HEK293 (cell line): ENCODE measurements around the gene QSOX1.

Experiments used
- CTCF ChIA-PET: fragments of 350-600 bp; formaldehyde crosslinking; extraction: SDS; loops from one replicate; lab custom pipeline; 2021; ENCODE audit warnings: antibody characterized with exemption; lab: Yijun Ruan, JAX
- POLR2A ChIA-PET: fragments of 300-600 bp; formaldehyde crosslinking; extraction: SDS; loops from one replicate; lab custom pipeline; 2020; ENCODE audit warnings: antibody characterized with exemption, inconsistent platforms; lab: Yijun Ruan, JAX
- H3K27ac ChIP-seq: fragments of 200-500 bp; sonication (Bioruptor generic); 2 replicates; pipeline ENCODE4 v1.5.1; 2014; ENCODE audit warnings: low read depth, low read length, control low read depth, inconsistent platforms; ENCODE audit errors: extremely low read depth
- H3K36me3 ChIP-seq, 2 experiments: fragments of 200-500 bp in 1 of 2; sonication (Bioruptor generic) in 1 of 2; 1 replicate in 1 of 2; 2 replicates in 1 of 2; pipeline ENCODE4 v1.5.1; 2014 to 2017; ENCODE audit warnings: inconsistent platforms in 2 of 2, low read length in 2 of 2; ENCODE audit not compliant: control insufficient read depth in 2 of 2, insufficient read depth in 1 of 2
- H3K4me1 ChIP-seq: fragments of 200-500 bp; sonication (Bioruptor generic); 2 replicates; pipeline ENCODE4 v1.5.1; 2014; ENCODE audit warnings: mild to moderate bottlenecking, low read length, inconsistent platforms; ENCODE audit not compliant: control insufficient read depth, insufficient read depth
- H3K4me3 ChIP-seq: 2 replicates; pipeline ENCODE4 v1.5.1; 2011; ENCODE audit warnings: low read depth, mild to moderate bottlenecking, control low read depth, low read length, moderate library complexity
- H3K9me3 ChIP-seq: fragments of 200-500 bp; sonication (Bioruptor generic); 2 replicates; pipeline ENCODE4 v1.5.1; 2014; ENCODE audit warnings: low read depth, low read length, inconsistent platforms; ENCODE audit not compliant: control insufficient read depth, insufficient read depth
- CTCF ChIP-seq: fragments of 450-650 bp; formaldehyde crosslinking; IDR thresholded peaks from 2 replicates; pipeline ENCODE4 v1.5.1; 2016; ENCODE audit warnings: missing biosample characterization, missing genetic modification characterization
- GLIS1 ChIP-seq: fragments of 450-650 bp; formaldehyde crosslinking; IDR thresholded peaks from 2 replicates; pipeline ENCODE4 v1.5.1; 2016; ENCODE audit warnings: missing biosample characterization, missing genetic modification characterization
- GLIS2 ChIP-seq: fragments of 450-650 bp; formaldehyde crosslinking; IDR thresholded peaks from 2 replicates; pipeline ENCODE4 v1.5.1; 2016; ENCODE audit warnings: missing biosample characterization, missing genetic modification characterization
- MZF1 ChIP-seq: fragments of 450-650 bp; formaldehyde crosslinking; IDR thresholded peaks from 2 replicates; pipeline ENCODE4 v1.5.1; 2017; ENCODE audit warnings: missing biosample characterization, missing genetic modification characterization, borderline replicate concordance
- OVOL3 ChIP-seq: fragments of 450-650 bp; formaldehyde crosslinking; IDR thresholded peaks from 2 replicates; pipeline ENCODE4 v1.5.1; 2016; ENCODE audit warnings: missing biosample characterization, missing genetic modification characterization
- ZBTB11 ChIP-seq: fragments of 450-650 bp; formaldehyde crosslinking; conservative IDR thresholded peaks from 2 replicates; pipeline ENCODE4 v1.5.1; 2016; ENCODE audit warnings: low read depth, missing biosample characterization, missing genetic modification characterization
- ZBTB20 ChIP-seq: fragments of 450-650 bp; formaldehyde crosslinking; IDR thresholded peaks from 2 replicates; pipeline ENCODE4 v1.5.1; 2016; ENCODE audit warnings: missing biosample characterization, missing genetic modification characterization
- ZBTB21 ChIP-seq: fragments of 450-650 bp; formaldehyde crosslinking; IDR thresholded peaks from 2 replicates; pipeline ENCODE4 v1.5.1; 2017; ENCODE audit warnings: missing biosample characterization, missing genetic modification characterization
- ZFHX2 ChIP-seq: fragments of 450-650 bp; formaldehyde crosslinking; conservative IDR thresholded peaks from 2 replicates; pipeline ENCODE4 v1.5.1; 2016; ENCODE audit warnings: missing biosample characterization, missing genetic modification characterization
- ZFP3 ChIP-seq: fragments of 450-650 bp; formaldehyde crosslinking; IDR thresholded peaks from 2 replicates; pipeline ENCODE4 v1.5.1; 2016; ENCODE audit warnings: low read depth, missing biosample characterization, missing genetic modification characterization
- ZNF121 ChIP-seq: fragments of 450-650 bp; formaldehyde crosslinking; IDR thresholded peaks from 2 replicates; pipeline ENCODE4 v1.5.1; 2016; ENCODE audit warnings: missing biosample characterization, missing genetic modification characterization
- ZNF174 ChIP-seq: fragments of 450-650 bp; formaldehyde crosslinking; IDR thresholded peaks from 2 replicates; pipeline ENCODE4 v1.5.0; 2017; ENCODE audit warnings: missing biosample characterization, mild to moderate bottlenecking, missing genetic modification characterization
- ZNF391 ChIP-seq: fragments of 450-650 bp; formaldehyde crosslinking; IDR thresholded peaks from 2 replicates; pipeline ENCODE4 v1.5.1; 2016; ENCODE audit warnings: low read depth, missing biosample characterization, missing genetic modification characterization, borderline replicate concordance
- ZNF548 ChIP-seq: fragments of 450-650 bp; formaldehyde crosslinking; IDR thresholded peaks from 2 replicates; pipeline ENCODE4 v1.5.1; 2016; ENCODE audit warnings: missing biosample characterization, missing genetic modification characterization
- ZNF692 ChIP-seq: fragments of 450-650 bp; formaldehyde crosslinking; IDR thresholded peaks from 2 replicates; pipeline ENCODE4 v1.5.1; 2016; ENCODE audit warnings: missing biosample characterization, missing genetic modification characterization
- ZSCAN30 ChIP-seq: fragments of 450-650 bp; IDR thresholded peaks from 2 replicates; pipeline ENCODE4 v1.5.1; 2018; ENCODE audit warnings: missing biosample characterization, mild to moderate bottlenecking, missing genetic modification characterization, moderate library complexity
- TF ChIP-seq, protein P1 (sequence below): fragments of 450-650 bp; IDR thresholded peaks from 2 replicates; pipeline ENCODE4 v1.5.1; 2018; ENCODE audit warnings: missing biosample characterization, missing genetic modification characterization
- TF ChIP-seq, protein P2 (sequence below): fragments of 450-650 bp; formaldehyde crosslinking; IDR thresholded peaks from 2 replicates; pipeline ENCODE4 v1.5.1; 2016; ENCODE audit warnings: missing biosample characterization, missing genetic modification characterization

Gene QSOX1

DNA sequence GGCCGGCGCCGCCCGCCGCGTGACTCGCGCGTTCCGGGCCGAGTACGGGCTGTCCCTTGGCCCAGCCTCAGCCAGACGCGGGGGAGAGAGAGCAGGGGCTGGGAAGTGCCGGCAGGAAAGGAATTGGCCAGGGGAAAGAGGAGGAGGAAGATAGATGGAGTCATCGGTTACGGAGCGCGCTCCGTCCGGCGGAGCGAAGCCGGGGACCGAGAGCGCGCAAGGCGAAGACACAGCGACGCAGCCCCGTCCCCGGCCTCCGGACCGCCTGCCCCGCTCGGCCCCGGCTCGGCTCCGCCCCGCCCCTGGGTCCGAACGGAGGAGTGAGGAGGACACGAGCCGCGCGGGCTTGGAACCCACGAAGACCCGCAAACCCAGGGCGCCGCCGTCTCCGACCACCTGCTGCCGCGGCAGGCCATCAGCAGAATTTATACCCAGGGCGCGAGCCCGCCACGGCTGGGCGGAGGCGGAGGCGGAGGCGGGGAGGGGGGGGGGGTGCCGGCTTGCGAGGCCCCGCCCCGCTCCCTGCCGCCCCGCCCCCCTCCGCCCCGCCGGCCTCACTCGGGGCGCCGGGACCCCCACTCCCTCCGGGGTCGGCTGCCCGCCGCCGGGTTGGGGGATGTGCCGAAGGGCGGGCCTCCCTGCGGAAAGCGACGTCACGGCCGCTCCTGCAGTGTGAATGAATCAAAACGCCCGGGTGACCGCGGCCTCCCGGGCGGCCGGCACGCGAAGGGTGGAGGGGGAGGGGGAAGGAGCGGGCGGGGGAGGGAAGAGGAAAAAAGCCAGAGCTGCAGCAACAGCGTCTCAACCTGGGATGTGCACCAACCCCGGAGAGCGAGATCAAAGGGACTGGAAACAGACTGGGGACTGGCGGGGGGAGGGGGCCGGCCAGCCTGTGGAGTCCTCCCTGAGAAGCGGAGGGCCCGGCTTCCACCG is 75.1 kb downstream of the QSOX1 start, which contains the start of gene LHX4 (continued):
- TF ChIP-seq ZNF548 (no peak), ZNF174 (tag by site-specific recombination) (no peak), MZF1 (tag by site-specific recombination) (peak; percentile 43; the same call in 1 of the 2 replicates), ZNF391 (tag by site-specific recombination) (0 out of 2 replicates have a peak, but pooled peaks have one; percentile 19), ZFHX2 (tag by site-specific recombination) (peak; percentile 72), OVOL3 (tag by site-specific recombination) (no peak), CTCF (tag by site-specific recombination) (no peak; the same call in 1 of the 2 replicates), ZSCAN30 (peak; percentile 50; the same call in 1 of the 2 replicates), ZNF121 (tag by site-specific recombination) (no peak), GLIS2 (tag by site-specific recombination) (peak; percentile 50), GLIS1 (tag by site-specific recombination) (peak; percentile 69), ZBTB21 (tag by site-specific recombination) (0 out of 2 replicates have a peak, but pooled peaks have one; percentile 11), ZNF692 (tag by site-specific recombination) (0 out of 2 replicates have a peak, but pooled peaks have one; percentile 38), ZBTB11 (tag by site-specific recombination) (peak; percentile 22; the same call in 1 of the 2 replicates), ZBTB20 (tag by site-specific recombination) (peak; percentile 58; the same call in 1 of the 2 replicates)
- TF ChIP-seq, protein P1, sequence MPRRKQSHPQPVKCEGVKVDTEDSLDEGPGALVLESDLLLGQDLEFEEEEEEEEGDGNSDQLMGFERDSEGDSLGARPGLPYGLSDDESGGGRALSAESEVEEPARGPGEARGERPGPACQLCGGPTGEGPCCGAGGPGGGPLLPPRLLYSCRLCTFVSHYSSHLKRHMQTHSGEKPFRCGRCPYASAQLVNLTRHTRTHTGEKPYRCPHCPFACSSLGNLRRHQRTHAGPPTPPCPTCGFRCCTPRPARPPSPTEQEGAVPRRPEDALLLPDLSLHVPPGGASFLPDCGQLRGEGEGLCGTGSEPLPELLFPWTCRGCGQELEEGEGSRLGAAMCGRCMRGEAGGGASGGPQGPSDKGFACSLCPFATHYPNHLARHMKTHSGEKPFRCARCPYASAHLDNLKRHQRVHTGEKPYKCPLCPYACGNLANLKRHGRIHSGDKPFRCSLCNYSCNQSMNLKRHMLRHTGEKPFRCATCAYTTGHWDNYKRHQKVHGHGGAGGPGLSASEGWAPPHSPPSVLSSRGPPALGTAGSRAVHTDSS (tag by site-specific recombination) = peak; percentile 79
- TF ChIP-seq, all 188 proteins: peak for 49

- no peaks in the 10 kb centered on the region for H3K4me1 ChIP-seq
- no peaks in the 10 kb centered on the region for H3K36me3 ChIP-seq
- ChIA-PET CTCF (interaction anchor here (1.1 kb wide), 1 partner anchor 51 kb away, joined by 4 read pairs; no protein-coding TSS in a partner anchor), POLR2A (interaction anchor here (0.5 to 2.2 kb wide), 6 partner anchors 9 to 387 kb away, joined by 3 to 6 read pairs (median 4); no protein-coding TSS in a partner anchor)
- H3K4me3 ChIP-seq = peak overlapping the region; percentile 69
- peak overlapping the region; percentile 76 for H3K27ac ChIP-seq
- H3K9me3 ChIP-seq = no peaks in the 10 kb centered on the region
- TF ChIP-seq, protein P2, sequence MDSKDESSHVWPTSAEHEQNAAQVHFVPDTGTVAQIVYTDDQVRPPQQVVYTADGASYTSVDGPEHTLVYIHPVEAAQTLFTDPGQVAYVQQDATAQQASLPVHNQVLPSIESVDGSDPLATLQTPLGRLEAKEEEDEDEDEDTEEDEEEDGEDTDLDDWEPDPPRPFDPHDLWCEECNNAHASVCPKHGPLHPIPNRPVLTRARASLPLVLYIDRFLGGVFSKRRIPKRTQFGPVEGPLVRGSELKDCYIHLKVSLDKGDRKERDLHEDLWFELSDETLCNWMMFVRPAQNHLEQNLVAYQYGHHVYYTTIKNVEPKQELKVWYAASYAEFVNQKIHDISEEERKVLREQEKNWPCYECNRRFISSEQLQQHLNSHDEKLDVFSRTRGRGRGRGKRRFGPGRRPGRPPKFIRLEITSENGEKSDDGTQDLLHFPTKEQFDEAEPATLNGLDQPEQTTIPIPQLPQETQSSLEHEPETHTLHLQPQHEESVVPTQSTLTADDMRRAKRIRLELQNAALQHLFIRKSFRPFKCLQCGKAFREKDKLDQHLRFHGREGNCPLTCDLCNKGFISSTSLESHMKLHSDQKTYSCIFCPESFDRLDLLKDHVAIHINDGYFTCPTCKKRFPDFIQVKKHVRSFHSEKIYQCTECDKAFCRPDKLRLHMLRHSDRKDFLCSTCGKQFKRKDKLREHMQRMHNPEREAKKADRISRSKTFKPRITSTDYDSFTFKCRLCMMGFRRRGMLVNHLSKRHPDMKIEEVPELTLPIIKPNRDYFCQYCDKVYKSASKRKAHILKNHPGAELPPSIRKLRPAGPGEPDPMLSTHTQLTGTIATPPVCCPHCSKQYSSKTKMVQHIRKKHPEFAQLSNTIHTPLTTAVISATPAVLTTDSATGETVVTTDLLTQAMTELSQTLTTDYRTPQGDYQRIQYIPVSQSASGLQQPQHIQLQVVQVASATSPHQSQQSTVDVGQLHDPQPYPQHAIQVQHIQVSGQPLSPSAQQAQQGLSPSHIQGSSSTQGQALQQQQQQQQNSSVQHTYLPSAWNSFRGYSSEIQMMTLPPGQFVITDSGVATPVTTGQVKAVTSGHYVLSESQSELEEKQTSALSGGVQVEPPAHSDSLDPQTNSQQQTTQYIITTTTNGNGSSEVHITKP = peak; percentile 89
- TF ChIP-seq ZFP3 = no peak
- TF ChIP-seq ZBTB11 (tag by site-specific recombination) = no peak; the same call in 1 of the 2 replicates
These were observed 75.7 kb downstream of the QSOX1 start for GRCh38 chr1:180230416-180230790.
